ENCODE measurements around the gene OLFM1.

Gene OLFM1

GRCh38 chr9:135087489-135087792, at the start of gene OLFM1:
TSS of gene OLFM1 (plus strand) at chr9:135087668. CDS start at chr9:135087990, 322 bp downstream.
- DNase-seq (ENCODE audit: low read depth) = no peak

DNA sequence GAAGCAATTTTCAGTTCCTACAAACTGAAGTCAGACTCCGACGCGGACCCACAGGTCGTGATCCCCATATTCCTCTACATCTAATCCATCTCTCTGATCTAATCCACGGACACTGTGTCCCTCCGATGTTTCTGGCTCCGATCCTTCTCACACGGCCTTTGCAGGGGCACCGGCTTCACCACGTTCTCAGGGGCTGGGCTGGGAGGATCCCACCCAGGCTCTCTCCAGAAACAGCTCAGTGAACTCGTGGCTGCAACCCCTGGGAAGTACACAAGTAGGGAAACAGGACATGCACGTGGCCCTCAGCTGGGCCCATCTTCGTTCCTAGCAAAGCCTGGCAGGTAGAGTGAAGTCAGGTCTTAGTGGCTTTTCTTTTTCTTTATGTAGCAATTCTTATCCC, 49.1 kb upstream of the OLFM1 start:
- DNase-seq (ENCODE audit: low read depth) = no peak

DNA sequence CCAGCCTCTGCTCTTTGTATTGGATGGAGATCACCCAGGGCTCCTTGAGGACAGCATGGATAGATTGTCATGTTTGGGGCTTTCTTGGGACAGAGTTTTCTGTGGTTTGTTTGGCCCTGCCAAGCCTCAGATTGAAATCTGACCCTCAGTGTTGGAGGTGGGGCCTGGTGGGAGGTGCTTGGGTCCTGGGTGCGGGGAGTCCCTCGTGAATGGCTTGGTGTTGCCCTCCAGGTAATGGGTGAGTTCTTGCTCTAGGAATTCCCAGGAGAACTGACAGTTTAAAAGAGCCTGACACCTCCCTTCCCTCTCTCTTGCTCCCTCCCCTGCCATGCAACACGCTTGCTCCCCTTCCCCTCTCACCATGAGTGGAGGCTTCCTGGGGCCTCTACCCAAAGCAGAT, 48.6 kb upstream of the OLFM1 start:
- DNase-seq (ENCODE audit: low read depth) = no peak

- no peak for DNase-seq (ENCODE audit: low read depth)
These were observed 48.1 kb upstream of the OLFM1 start for GRCh38 chr9:135039266-135039870.

- DNase-seq (ENCODE audit: low read depth) = no peak
These were observed 47.4 kb upstream of the OLFM1 start for GRCh38 chr9:135039916-135040645.

GRCh38 chr9:135040892-135041291, 46.6 kb upstream of the OLFM1 start:
- DNase-seq (ENCODE audit: low read depth) = no peak

- no peak for DNase-seq (ENCODE audit: low read depth)
These were observed 44.1 kb upstream of the OLFM1 start for GRCh38 chr9:135043345-135043744.

GRCh38 chr9:135045264-135045927, 42.1 kb upstream of the OLFM1 start:
- DNase-seq (ENCODE audit: low read depth) = no peak

DNA sequence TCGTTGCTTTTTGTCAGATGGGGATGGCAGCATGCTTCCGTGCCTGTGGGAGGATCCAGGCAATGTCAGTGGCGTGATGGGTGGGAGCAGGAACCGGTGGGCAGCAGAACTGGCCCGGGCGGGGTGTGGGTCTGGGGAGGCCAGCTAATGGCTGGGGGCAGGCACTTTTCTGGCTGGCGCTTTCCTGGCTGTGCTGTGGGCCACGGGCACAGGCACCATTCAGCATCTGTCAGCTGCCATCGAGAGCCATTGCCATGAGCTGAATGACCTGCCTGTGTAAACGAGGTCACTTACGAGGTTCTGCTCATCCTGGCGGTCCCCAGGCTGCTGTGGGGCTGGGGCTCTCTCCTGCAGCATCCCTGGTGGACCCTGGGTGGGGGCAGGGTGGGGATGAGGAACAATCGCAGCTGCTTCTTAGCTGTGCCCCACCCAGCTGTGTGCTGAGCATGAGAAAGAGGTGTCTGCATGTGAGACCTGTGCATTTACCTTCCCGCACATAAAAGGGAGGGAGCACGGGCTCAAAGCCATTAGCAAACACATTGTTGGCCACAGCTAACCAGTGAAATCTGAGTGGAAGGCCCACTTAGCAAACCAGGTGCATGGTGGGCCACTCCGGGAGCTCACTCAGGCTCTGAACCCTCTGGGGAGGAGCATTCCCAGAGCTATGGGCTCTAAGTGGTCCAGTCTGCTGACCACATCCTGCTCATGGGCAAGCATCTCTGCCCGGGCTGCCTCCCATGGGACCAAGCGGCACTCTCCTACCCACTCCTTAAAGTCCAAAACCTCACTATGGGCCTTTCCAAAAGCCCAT, 41.3 kb upstream of the OLFM1 start:
- no peak for DNase-seq (ENCODE audit: low read depth)

DNA sequence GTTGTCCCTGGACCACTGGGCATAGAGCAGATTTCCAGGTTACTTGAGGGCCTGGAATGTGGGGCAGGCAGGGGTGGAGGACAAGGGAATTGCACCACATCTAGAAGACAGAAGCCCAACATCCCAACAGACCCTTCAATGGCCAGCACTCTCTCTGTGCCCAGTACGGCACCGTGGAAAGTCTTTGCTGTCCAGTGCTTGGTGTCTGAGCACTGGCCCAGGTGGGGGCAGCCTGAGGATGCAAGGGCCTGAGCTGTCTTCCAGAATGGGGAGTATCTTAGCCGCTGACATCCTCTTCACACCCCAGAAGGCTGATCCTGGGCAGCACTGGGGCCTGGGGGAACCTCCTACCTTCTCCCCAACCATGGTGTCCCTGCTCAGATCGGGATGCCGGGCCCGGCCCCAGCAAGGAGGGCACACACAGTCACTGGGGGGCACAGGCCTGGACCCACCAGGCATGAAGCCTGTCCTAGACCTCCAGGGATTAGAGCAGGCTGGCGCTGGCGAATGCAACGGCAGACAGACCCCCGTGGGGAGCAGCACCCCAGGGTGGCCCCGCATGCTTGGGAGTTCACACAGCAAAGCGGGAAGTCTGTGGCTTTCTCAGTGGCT, 40.6 kb upstream of the OLFM1 start:
- DNase-seq (ENCODE audit: low read depth) = no peak

GRCh38 chr9:135047521-135047920, 39.9 kb upstream of the OLFM1 start:
- DNase-seq (ENCODE audit: low read depth) = no peak

DNA sequence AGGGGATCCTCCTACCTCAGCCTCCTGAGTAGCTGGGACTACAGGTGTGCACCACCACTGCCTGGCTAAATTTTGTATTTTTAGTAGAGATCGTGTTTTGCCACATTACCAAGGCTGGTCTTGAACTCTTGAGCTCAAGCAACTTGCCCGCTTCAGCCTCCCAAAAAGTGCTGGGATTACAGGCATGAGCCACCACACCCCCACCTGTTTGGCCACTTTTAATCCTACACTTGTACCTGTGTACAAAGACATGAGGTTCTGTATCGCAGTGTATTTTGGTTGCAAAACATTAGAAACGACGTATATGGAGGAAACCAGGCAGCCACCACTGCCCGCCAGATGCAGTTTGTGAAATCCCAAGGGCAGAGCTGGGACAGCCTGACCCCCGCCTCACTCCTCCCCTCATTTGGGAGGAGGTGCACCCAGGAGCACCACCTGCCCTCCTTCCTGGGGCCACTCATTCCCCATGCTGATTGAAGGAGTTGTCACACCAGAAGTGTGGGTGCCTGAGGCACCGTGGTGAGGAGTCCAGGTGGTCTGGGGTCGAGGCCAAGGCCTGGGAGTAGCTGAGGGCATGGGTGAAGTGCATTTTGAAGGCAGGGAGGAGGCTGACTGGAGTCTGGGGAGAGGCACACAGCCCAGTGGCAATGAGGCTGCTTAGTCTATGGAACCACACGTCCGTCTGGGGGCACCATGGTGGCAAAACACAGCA, 39.3 kb upstream of the OLFM1 start:
- DNase-seq (ENCODE audit: low read depth) = no peak

GRCh38 chr9:135048758-135049444, 38.6 kb upstream of the OLFM1 start:
- no peak for DNase-seq (ENCODE audit: low read depth)

- no peak for DNase-seq (ENCODE audit: low read depth)
These were observed 38.0 kb upstream of the OLFM1 start for GRCh38 chr9:135049460-135049859.

- DNase-seq (ENCODE audit: low read depth) = no peak
These were observed 37.1 kb upstream of the OLFM1 start for GRCh38 chr9:135050072-135050990.

- DNase-seq (ENCODE audit: low read depth) = no peak
These were observed 36.0 kb upstream of the OLFM1 start for GRCh38 chr9:135051316-135052038.

GRCh38 chr9:135053133-135053532, 34.3 kb upstream of the OLFM1 start:
- no peak for DNase-seq (ENCODE audit: low read depth)

- DNase-seq (ENCODE audit: low read depth) = no peak
These were observed 32.3 kb upstream of the OLFM1 start for GRCh38 chr9:135055181-135055580.

DNA sequence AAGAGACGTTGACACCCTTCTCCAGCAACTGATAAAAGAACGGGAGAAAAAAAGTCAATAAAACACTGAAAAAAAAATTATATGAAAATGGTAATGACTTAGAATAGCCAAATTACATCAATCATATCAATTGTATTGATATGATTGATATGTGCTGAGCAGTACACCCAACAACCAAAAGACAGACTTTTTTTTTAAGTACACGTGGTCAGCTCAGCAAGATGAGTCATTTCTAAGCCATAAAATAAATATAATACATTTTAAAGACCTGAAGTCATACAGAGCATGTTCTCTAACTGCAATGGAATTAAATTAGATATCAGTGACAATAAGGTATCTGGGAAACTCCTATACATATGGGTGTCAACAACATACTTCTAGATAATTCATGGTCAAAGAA, 30.9 kb upstream of the OLFM1 start:
- no peak for DNase-seq (ENCODE audit: low read depth)
